Measurements from ENCODE around the gene CXorf58.

CXorf58 gene

DNA sequence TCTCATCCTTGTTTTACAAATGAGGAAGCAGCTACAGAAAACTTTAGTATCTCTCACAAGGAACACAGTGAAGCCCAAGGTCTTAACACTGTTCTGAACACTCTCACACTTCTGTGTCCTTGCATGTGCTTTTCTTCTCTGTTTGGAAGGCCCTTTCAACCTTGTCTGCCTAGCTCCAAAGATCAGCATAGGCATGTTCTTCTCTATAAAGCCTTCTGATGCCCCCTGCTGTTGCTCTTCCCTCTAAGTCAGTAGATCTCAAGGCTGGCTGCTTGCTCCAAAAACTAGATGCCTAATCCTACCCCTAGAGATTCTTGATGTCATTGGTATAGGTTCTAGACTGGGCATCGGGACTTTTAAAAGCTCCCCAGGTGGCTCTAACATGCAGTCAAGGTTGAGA, 6.0 kb upstream of the CXorf58 start:
- peak; percentile 49 for FAIRE-seq

DNA sequence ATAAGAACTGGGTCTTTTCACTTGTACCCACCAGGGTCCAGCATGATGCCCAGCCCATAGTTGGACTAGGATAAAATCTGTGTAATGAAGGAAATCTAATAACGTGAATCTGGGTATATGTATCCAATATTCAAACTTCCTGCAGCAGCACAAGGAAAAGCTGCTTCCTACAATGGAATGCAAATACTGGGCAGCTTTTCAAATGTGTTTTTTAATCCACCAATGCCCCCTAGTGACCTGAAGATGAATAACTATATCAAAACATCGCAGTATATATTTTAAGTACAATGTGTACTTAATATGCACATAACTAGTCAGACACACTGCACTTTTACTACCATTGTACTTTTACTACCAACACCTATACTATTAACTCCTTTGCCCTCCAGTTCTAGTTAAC, 5.4 kb upstream of the CXorf58 start:
- FAIRE-seq, result peak; percentile 70

DNA sequence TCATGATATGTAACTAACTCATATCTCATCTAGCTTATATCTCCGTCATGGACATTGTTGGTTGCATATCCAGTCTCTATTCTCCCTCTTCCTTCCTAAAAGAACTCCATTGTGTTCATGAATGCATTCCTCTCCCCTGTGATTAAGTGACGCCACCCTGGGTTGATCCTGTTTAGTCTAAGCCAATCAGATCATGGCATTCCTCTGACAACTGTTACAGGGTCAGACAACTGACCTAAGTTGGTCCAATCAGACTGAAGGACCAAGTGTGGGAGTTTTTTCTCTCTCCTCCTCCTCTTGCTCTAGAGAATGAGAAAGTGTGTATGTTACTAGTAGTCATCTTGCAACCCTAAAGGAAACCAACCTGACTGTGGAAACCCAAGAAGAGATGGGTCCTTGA, 3.7 kb upstream of the CXorf58 start:
- FAIRE-seq, result no peak

DNA sequence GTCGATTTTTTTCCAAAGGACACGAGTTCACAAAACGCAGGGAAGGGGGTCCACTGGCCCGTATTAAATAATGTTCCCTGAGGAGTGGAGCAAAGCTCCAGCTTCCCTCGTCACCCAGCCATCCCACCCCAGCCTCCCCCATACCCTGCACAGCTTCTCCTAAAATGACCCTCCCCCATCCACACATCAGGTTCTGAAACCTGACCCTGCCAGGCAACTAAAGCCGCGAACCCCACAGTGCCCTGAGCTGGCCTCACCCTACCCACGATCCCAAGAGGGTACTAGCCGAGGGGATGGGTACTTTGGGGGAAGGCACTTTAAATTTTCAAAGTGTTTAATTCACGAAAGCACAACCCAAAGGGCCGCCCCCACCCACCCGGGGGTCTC, 702 bp upstream of the CXorf58 start:
- no peak for FAIRE-seq

DNA sequence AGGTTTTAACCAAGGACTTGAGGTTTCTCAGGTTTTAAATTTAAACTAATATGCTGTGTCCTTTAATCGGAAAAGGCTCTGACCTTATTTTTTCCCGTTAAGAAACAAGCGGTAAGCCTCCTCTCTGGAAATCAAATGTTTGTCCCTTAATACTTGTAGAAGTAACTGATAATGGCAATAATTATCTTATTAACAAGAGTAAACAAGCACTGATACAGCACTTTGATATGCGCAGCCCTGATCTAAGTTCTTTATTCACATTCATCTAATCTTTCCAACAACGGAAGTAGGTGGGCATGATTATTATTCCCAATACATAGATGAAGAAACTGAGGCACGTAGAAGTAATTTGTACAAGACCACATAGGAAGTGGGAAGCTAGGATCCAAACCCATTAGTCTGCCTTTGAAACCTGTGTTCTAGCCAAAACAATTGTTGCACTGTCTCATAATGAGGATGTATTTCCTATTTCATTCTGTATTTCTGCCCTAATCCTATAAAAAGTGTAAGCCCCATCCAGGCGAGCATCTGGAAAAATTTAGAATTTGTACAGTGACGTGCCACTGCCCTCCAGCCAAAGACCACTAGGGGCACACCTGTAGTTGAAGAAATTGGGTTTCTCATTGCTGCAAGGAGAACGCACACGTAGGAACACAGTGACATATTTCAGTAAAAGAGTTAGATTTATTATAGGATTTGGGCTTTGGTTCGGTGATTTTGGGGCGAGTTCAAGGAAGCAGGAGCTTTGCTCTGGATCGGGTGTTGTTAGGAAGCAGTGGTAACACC, 606 bp downstream of the CXorf58 start:
- FAIRE-seq, result no peak

DNA sequence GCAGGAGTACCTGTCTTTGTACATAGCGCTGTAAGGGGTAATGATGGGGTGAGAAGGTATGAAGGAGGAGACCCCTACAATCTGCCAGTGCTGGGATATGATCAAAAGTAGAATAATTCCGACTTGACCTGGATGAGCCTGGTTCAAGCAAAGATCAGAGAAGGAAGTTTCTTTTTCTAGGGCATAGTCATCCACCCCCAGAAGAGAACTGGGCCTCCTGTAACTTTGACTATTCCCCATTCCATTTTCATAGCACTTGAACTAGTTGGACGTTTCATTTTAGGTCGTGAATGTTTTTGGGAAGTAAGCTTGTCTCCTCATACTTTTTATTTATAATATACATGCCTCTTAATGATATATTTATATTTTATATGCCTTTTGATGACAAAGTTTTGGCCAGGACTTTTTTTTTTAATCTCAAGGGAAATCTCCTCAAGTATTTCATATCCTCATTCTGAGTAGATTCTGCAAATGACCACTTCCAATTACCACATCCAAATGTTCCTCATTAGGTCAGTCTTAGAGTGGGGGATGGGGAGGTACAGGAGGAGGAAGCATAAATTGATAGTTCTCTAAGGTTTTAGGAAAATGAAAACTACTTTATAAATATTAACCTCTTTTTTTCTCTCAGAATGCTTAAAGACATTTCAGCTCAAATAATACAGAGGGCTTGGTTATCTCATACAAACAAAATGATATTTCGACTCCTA, 3.5 kb downstream of the CXorf58 start:
- FAIRE-seq, result no peak

DNA sequence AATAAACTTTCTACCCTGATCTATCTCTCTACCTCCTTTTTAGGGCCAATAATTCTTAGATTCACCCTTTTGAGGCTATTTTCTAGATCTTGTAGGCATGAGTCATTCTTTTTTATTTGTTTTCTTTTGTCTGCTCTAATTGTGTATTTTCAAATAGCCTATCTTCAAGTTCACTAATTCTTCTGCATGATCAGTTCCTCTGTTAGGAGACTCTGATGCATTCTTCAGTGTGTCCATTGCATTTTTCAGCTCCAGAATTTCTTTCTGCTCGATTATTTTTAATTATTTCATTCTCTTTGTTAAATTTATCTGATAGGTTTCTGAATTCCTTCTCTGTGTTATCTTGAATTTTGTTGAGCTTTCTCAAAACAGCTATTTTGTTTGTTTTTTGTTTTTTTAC, 11.3 kb downstream of the CXorf58 start:
- no peak for FAIRE-seq

DNA sequence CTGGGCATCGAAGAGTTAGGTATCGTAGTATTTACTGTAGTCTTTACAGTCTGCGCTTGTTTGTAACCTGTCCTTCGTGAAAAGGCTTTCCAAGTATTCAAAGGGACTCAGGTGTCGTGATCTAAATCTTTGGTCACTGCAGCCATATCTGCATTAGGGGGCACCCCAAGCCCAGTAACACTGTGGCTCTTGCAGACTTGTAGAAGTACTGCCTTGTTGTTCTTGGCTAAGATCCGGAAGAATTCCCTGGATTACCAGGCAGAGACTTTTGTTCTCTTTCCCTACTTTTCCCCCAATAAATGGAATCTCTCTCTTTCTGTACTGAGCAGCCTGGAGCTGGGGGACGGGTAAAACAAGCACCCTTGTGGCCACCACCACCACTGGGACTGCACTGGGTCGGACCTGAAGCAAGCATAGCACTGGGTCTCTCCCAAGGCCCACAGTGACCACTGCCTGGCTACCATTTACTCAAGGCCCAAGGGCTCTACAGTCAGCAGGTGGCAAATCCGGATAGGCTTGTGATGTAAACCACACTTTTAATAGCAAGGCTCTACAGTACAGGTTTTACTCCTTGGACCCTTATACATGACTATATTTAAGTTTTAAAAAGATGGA, 12.0 kb downstream of the CXorf58 start:
- no peak for FAIRE-seq

DNA sequence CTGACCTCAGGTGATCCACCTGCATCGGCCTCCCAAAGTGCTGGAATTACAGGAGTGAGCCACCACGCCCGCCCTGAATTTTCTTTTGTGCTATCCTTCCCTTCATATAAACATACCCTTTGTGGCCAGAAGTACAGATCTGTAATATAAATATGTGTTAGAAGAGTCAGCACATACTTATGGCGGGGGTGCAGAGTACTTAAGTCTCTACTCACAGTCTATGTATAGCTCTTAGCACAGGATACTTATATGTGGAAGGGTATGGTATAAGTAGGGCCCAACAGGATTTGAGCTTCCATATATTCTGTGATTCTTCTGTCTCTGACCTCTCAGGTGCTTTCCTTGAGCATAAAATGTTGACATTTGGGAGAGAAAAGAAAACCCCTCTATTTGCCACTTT, 18.2 kb downstream of the CXorf58 start:
- FAIRE-seq, result no peak

DNA sequence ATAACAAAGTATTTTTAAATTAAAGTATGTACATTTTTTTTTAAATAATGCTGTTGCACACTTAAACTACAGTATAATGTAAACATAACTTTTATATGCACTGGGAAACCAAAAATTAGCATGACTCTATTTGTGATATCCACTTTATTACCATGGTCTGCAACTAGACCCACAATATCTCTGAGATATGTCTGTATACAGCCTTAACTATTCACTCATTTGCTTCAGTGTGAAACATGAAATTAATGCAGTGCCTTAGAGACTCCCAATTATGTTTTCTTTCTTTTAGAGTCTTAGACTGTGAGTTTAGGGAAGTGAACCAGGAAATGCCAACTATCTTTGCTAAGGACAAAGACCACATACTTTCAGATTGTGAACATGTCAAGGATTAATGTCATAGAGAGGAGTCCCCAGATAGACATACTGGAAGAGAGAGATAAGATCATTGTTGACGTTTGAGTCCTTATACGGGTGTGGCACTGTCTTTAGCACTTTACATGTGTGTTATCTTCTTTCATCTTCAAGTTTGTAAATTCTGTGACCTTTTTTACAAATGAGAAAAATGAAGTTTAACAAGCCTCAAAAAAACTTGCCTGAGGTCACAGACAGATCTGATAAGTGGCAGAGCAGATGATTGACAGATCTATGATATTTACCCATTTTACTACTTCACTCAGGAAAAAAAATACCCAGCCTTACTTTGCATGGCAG, 23.2 kb downstream of the CXorf58 start:
- no peak for FAIRE-seq

DNA sequence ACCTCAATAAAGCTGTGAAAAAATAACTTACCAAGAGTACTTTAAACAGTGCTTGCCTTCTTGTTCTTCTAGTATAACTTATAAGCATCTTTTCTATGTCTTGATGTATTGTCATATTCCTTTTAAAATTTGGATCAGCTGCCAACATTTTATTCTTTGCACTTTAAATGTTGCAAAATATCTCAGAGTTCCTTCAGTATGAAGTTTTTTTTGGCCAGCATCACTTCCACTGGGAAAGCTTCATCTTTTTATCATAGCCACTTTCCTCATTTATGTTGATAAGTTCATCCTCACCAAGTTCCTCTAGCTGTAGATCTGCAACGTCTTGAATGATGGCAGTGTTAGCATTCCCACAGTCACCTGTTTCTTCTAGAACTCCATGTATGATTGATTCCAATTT, 24.2 kb downstream of the CXorf58 start:
- FAIRE-seq, result no peak

DNA sequence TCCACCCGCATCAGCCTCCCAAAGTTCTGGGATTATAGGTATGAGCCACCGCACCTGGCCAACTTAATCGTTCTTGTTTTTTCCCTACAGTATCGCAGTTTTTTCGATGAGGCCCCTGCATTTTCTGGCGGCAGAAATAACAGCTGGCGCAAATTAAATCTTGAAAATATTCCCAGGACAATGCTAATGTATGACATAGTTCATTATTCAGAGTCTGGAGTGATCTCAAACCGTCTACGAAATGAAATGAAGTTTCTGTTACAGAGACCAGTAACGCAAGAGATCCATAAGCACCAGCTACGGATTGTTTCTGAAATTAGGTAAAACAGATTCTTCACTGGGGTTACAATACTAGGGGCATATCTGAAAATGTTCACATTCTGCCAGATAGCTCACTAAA, 27.3 kb downstream of the CXorf58 start:
- FAIRE-seq, result no peak

DNA sequence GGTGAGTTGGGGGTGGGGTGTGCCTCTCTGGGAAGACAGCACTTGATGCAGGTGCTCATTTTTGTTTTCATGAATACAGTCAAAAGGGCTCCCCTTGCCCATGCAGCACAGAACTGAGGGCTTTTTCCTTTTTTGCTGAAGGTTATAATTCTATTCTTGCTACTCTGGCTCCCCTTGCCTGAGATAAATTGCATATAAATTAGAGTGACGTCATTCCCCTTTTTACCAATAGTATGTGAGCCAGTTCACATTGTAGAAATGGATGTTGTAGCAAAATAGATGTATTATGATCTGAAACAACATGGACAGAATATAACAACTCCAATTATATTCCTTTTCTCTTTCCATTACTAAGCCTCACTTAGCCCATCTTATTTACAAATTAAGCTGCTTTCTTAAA, 28.4 kb downstream of the CXorf58 start:
- FAIRE-seq, result no peak

DNA sequence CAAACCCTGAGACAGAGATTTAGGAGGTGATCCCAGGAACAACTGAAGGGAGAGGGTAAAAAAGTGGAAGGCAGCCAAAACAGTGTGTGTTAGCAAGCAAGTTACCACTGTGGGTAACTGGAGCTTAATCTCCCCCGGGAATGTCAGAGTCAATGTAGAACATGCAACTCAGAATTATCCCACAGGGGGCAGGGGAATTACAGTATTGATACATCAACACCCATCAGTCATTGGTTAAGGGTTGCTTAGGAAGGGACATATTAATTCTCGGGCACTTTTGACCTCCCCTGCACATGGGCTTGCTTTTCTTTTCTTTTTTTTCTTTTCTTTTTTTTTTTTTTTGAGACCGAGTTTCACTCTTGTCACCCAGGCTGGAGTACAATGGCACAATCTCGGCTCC, 29.3 kb downstream of the CXorf58 start:
- FAIRE-seq, result no peak

DNA sequence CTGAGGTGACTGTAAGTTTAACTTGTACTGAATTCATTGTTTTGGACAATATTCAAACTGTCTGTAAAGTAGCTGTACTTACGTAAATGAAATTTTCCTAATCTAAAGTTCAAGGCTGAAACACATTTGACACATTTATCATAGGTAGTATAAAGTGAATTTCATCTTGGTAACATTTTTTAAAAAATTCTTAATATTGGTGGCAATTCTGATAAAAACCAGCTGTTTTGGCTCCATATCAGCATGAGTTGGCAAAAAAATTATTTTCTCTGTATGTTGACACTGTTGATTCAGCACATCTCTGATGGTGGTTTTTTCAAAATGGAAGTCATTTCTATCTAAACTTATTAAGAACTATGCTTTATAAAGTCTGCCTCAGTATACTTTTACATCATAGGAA, 30.9 kb downstream of the CXorf58 start:
- peak; percentile 3 for FAIRE-seq

DNA sequence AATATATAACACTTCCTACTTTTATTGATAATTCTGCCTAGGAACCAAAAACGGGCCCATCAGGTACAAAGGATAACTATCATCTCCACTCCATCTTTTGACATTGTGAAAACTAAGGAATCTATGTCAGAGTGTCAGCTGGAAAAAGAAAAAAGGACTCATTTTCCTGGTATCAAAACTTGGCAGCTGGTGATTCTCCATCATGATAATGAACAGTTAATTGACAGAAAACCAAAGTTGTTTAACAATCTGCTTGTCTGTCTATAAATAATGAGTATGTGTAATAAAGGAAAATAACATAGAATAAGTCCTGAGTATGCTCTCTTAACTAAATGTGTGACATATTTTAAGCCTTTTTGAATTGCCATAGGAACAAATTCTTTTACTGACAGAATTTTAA, 31.4 kb downstream of the CXorf58 start:
- FAIRE-seq, result no peak

DNA sequence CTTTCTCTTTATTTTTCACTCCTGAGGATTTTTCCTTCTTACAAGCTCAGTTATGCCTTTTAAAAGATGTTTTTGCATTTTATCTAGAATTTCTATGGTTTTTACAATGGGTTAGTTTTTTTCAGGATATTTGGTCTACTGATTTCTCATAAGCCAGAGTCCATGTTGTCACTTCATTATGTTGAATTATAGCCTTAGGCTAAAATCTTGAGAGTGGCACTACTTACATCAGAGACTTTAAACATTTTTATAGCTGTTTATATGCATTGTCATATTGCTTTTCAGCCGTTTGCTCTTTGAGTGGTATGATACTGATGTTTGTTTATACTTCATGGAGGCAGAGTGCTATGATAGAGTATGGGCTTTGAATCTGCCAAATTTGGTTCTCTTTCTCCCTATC, 36.4 kb downstream of the CXorf58 start:
- FAIRE-seq, result no peak

DNA sequence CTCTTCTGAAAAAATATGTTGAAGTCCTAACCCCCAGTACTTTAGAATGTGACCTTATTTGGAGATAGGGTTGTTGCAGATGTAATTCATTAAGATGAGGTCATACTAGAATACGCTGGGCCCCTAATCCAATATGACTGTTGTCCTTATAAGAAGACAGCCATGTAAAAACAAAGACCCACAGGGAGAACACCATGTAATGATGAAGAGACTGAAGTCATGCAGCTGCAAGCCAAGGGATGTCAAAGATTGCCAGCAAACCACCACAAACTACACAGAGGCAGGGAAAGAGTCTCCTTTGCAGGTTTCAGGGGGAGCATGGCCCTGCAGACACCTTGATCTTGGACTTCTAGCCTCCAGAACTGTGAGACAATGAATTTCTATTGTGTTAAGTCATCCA, 37.4 kb downstream of the CXorf58 start:
- FAIRE-seq, result no peak

DNA sequence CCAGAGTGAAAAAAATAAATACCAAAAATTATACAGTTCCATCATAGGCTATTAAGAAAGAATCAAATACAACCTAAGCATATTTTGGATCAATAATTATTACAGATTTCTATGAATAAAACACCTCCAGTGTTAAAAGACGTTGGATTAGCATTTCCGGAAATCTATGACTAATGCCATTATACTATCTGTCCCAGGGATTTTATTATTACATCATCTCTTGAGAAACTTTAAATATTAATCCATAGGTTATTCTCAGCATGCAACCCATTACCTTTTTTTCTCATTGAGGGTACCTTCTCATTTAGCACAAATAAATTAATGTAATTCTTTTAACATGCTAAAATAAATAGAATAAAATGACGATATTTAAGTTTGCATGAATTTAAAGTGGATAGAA, 44.6 kb downstream of the CXorf58 start:
- no peak for FAIRE-seq

DNA sequence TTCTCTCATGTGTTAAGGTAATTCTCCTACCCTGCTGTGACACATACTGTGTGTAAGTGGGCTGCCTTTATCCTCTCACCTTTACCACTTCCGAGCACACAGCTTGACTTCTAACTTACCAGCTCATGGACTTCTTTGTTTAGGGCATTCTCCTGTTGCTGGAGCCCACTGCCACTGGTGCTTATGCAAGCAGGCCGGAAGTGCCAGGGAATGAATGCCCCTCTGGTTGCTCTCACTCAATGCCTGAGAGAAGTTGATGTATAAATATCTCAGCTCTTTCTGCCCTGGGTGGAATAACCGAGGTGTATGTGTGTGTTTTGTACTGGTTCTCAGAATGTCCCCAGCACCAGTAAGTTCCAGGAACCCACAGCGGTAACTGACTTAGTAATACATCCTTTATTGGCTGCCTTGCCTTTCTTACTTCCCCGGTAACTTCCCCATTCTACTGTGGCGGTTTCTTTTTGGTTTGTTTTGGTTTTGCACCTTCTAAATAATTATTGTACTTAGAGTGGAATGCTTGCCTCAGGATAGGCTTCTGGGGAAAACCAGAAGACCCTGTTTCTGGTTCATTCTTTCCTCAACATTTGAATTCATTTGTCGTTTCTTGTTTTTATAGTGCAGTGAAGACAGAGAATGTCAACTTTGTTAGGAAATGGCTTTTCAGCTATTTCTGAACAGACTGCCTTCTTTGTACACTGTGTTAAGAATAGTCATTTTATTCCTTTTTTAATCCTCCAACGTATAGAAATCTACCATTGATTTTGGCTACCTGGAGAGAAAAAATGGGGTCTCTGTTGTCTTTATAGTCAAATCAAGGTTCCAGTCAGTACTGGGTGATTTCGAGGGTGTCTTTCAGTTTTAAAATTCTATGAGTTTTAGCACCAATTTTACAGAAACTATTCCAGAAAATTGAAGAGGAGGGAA, 45.4 kb downstream of the CXorf58 start:
- FAIRE-seq, result no peak

DNA sequence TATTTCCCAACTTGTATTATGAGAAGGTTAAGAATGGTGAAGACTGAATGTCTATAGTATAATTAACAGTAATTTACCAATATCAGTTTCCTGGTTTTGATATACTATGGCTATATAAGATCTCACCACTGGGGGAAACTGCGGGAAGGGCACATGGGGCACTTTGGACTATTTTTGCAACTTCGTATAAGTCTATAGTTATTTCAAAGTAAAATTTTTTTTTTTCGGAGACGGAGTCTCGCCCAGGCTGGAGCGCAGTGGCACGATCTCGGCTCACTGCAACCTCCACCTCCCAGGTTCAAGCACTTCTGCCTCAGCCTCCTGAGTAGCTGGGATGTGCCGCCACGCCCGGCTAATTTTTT, 46.1 kb downstream of the CXorf58 start:
- FAIRE-seq, result no peak

DNA sequence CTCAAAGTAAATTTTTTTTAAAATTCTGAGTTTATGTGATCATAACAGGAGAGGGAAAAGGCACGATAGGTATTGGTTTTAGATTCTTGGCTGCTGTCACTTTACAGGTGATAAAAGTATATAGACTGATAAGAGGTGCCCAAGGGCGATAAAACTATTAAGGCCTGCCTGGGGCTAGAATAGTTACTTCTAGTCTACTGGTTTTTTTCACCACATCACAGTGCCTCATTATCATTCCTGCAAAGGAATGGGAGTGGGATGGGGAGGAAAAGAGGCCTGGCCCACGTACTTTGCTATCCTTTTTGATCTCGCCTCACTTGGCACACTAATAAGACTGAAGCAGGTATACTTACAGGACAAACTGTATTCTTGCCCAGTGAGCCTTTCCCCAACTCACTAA, 46.6 kb downstream of the CXorf58 start:
- FAIRE-seq, result no peak

DNA sequence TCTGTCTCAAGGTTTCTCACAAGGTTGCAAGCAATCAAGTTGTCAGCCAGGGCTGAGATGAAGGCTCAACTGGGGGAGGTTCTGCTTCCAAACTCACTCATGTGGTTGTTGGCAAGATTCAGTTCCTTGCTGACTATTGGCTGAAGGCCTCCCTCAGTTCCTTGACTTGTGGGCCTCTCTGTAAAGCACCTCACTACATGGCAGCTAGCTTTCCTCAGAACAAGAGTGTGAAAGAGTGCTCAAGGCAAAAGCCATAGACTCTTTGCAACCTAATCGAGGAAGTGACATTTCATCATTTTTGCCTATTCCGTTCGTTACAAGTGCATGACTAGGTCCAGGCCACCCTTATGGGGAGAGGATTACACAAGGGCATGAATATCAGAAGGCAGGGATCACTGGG, 52.0 kb downstream of the CXorf58 start:
- FAIRE-seq, result no peak

All from TTC549 (cell line).